ENCODE results near the gene CDIP1. TPM values are rescaled to one million over a fixed set of nuclear protein-coding genes. Genes with fewer than 3 reads are reported as not detected.
A peak's percentile ranks its signal among the peaks of the same experiment; 100 is the strongest.

Gene CDIP1
- total RNA-seq, 1 donor from 2014 or later = 31.8 TPM

DNA sequence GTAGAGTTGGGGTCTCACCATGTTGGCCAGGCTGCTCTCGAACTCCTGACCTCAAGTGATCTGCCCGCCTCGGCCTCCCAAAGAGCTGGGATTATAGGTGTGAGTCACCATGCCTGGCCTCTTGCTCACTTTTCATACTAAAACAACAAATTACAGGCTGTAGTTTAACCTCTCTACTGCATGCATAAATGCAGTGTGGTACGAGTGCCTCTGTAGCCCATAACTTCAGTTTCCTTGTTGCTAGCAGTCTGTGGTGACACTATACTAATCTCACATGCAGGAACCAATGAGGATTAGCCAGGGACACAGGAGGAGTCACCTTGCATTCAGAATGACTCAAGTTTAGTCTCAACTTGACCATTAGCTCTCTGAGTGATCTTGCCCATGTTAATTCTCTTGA, 42.3 kb downstream of the CDIP1 start:
- TF ChIP-seq, protein P1, sequence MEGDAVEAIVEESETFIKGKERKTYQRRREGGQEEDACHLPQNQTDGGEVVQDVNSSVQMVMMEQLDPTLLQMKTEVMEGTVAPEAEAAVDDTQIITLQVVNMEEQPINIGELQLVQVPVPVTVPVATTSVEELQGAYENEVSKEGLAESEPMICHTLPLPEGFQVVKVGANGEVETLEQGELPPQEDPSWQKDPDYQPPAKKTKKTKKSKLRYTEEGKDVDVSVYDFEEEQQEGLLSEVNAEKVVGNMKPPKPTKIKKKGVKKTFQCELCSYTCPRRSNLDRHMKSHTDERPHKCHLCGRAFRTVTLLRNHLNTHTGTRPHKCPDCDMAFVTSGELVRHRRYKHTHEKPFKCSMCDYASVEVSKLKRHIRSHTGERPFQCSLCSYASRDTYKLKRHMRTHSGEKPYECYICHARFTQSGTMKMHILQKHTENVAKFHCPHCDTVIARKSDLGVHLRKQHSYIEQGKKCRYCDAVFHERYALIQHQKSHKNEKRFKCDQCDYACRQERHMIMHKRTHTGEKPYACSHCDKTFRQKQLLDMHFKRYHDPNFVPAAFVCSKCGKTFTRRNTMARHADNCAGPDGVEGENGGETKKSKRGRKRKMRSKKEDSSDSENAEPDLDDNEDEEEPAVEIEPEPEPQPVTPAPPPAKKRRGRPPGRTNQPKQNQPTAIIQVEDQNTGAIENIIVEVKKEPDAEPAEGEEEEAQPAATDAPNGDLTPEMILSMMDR (IDR thresholded peaks at IDR 0.05; ENCODE audit: unreplicated experiment) = no peak
- Mint-ChIP-seq H3K4me3 (ENCODE audit: low read depth) (no peak overlapping the region), H3K27me3 (no peaks in the 10 kb centered on the region)

DNA sequence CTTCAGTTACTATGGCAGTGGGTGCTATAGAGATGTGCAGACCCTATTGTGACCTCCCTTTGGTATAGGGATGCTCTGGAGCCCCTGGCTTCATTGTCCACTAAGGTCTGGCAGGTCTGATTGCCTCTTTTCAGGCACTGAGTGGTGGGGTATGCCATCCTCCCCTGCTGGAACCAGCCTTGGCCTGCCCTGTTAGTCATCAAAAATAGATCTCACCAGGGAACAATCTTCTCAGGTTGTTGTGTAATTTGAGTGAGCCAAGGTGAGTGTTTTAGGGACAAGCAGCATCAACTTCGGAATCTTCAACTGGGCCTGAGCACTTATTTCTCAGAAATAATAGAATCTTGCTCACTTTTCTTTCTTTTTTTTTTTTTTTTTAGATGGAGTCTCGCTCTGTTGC, 42.8 kb downstream of the CDIP1 start:
- no peak overlapping the region for H3K27ac Mint-ChIP-seq
- DNase-seq (ENCODE audit: low spot score, unreplicated experiment) = no peak
- H3K4me1 Mint-ChIP-seq (ENCODE audit: low read depth) = peaks cover 14% of the 10 kb centered on the region
- no peaks in the 10 kb centered on the region for H3K27me3 Mint-ChIP-seq
- H3K4me3 Mint-ChIP-seq (ENCODE audit: low read depth) = no peak overlapping the region
- TF ChIP-seq, protein P1 (IDR thresholded peaks at IDR 0.05; ENCODE audit: unreplicated experiment) = no peak
- no peaks in the 10 kb centered on the region for H3K36me3 Mint-ChIP-seq (ENCODE audit: insufficient read depth)
- no peaks in the 10 kb centered on the region for H3K9me3 Mint-ChIP-seq (ENCODE audit: low read depth)

More for the DNA sequence above, 42.3 kb downstream of the CDIP1 start:
- no peak overlapping the region for H3K27ac Mint-ChIP-seq
- no peak for DNase-seq (ENCODE audit: low spot score, unreplicated experiment)
- H3K4me1 Mint-ChIP-seq (ENCODE audit: low read depth) = peaks cover 18% of the 10 kb centered on the region
- H3K36me3 Mint-ChIP-seq (ENCODE audit: insufficient read depth) = no peaks in the 10 kb centered on the region
- H3K9me3 Mint-ChIP-seq (ENCODE audit: low read depth) = no peaks in the 10 kb centered on the region

DNA sequence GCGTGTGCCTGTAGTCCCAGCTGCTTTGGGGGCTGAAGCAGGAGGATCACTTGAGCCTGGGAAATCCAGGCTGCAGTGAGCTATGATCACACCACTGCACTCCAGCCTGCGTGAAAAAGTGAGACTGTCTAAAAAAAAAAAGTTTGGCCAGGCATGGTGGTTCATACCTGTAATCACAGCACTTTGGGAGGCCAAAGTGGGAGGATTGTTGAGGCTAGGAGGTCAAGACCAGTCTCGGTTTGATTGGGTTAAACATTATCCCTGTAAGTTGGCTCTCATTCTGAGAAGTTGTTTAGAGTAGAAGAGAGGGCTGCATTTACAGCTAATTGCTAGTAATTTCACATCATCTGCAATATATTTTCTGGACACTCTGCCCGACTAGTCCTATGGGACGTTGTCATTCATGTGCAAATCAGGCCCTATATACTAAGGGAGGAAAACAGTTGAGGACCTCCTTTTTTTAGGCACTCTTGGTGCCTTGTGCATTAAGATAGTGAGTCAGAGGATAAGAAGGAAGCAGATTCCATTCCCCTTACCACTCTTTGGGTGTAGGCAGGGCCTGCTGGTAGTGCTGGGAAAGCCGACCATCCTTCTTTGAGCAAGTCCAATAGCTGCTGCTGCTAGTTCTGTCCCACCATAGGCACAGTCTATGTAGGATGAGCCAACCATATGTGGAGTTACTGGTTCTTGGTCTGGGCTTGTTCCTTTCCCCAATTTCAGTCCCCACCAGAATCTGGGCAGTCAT, 43.7 kb downstream of the CDIP1 start:
- no peaks in the 10 kb centered on the region for H3K9me3 Mint-ChIP-seq (ENCODE audit: low read depth)
- DNase-seq (ENCODE audit: low spot score, unreplicated experiment) = no peak
- H3K27ac Mint-ChIP-seq = no peak overlapping the region
- H3K4me3 Mint-ChIP-seq (ENCODE audit: low read depth) = no peak overlapping the region
- peaks cover 7% of the 10 kb centered on the region for H3K4me1 Mint-ChIP-seq (ENCODE audit: low read depth)
- TF ChIP-seq, protein P1 (IDR thresholded peaks at IDR 0.05; ENCODE audit: unreplicated experiment) = no peak
- H3K36me3 Mint-ChIP-seq (ENCODE audit: insufficient read depth) = no peaks in the 10 kb centered on the region
- H3K27me3 Mint-ChIP-seq = no peaks in the 10 kb centered on the region

DNA sequence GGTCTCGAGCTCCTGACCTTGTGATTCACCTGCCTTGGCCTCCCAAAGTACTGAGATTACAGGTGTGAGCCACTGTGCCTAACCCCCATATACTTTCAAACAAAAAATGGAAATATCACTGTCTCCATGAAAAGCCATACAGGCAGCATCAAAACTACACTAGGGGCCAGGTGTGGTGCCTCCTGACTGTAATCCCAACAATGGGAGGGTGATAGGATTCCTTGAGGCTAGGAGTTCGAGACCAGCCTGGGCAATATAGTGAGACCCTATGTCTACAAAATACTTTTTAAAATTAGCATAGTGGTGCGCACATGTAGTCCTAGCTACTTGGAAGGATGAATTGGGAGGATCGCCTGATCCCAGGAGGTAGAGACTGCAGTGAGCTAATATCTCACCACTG, 46.7 kb downstream of the CDIP1 start:
- H3K4me3 Mint-ChIP-seq (ENCODE audit: low read depth) = no peak overlapping the region
- TF ChIP-seq, protein P1 (IDR thresholded peaks at IDR 0.05; ENCODE audit: unreplicated experiment) = no peak
- H3K27ac Mint-ChIP-seq = no peak overlapping the region
- DNase-seq (ENCODE audit: low spot score, unreplicated experiment) = no peak
- peaks cover 2% of the 10 kb centered on the region for H3K36me3 Mint-ChIP-seq (ENCODE audit: insufficient read depth)
- peaks cover 12% of the 10 kb centered on the region for H3K4me1 Mint-ChIP-seq (ENCODE audit: low read depth)
- H3K27me3 Mint-ChIP-seq = no peaks in the 10 kb centered on the region
- H3K9me3 Mint-ChIP-seq (ENCODE audit: low read depth) = no peaks in the 10 kb centered on the region

DNA sequence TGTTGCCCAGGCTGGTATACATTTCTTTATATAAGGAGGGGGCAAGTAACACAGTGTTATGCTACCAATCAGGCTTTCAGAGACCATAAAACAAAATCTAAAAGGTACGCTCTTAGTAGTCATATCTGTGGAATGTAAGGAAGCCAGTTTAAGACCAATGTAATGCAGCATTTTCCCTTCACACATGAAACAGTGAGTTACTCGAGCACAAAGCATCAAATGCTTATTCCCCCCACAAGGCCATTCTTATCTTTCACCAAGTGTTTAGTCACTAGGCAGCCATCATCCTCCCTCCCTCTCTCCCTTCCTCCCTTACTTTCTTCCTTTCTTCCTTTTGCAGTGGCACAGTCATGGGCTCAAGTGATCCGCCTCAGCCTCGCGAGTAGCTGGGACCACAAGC, 49.5 kb downstream of the CDIP1 start:
- Mint-ChIP-seq H3K36me3 (ENCODE audit: insufficient read depth) (peaks cover 5% of the 10 kb centered on the region), H3K4me1 (ENCODE audit: low read depth) (peaks cover 16% of the 10 kb centered on the region), H3K4me3 (ENCODE audit: low read depth) (no peak overlapping the region), H3K27ac (peak overlapping the region; percentile 16), H3K27me3 (no peaks in the 10 kb centered on the region), H3K9me3 (ENCODE audit: low read depth) (no peaks in the 10 kb centered on the region)
- DNase-seq (ENCODE audit: low spot score, unreplicated experiment) = no peak
- TF ChIP-seq, protein P1 (IDR thresholded peaks at IDR 0.05; ENCODE audit: unreplicated experiment) = no peak

Measured in progenitor cell of endocrine pancreas (in vitro differentiated cells).